NB4 (cell line): ENCODE data around the gene LRRK1.

ENCODE experiments used
- MYC ChIP-seq: IDR thresholded peaks from 2 replicates; pipeline ENCODE4 v1.6.1; 2011; ENCODE audit warnings: low read depth, low read length
- POLR2A ChIP-seq: IDR thresholded peaks from 2 replicates; pipeline ENCODE4 v1.6.1; 2011; ENCODE audit warnings: mild to moderate bottlenecking; ENCODE audit not compliant: insufficient read length; ENCODE audit errors: extremely low read depth
- TF ChIP-seq, protein P1 (sequence below): IDR thresholded peaks from one replicate; pipeline ENCODE4 v1.5.1; 2012; ENCODE audit warnings: low read depth, low read length

DNA sequence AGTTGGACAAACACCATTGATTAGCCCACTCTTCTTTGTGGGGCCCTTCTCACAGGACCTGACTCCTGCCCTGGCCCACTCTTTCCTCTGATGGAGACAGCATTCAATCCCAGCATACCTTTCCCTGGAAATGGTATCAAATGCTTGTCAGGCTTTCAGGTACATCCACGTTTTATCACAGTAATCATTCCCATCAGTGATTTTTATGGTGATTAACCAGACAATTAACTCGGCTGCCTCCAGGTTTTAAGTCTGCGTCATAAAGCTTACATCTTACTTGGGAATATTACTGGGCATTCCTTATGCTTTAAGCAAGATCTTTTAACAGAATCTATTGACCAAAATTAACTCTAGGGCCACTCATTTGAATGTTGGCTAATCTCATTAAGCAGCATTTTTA lies 33.4 kb downstream of the LRRK1 start:
- TF ChIP-seq, protein P1, sequence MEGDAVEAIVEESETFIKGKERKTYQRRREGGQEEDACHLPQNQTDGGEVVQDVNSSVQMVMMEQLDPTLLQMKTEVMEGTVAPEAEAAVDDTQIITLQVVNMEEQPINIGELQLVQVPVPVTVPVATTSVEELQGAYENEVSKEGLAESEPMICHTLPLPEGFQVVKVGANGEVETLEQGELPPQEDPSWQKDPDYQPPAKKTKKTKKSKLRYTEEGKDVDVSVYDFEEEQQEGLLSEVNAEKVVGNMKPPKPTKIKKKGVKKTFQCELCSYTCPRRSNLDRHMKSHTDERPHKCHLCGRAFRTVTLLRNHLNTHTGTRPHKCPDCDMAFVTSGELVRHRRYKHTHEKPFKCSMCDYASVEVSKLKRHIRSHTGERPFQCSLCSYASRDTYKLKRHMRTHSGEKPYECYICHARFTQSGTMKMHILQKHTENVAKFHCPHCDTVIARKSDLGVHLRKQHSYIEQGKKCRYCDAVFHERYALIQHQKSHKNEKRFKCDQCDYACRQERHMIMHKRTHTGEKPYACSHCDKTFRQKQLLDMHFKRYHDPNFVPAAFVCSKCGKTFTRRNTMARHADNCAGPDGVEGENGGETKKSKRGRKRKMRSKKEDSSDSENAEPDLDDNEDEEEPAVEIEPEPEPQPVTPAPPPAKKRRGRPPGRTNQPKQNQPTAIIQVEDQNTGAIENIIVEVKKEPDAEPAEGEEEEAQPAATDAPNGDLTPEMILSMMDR, result no peak
- TF ChIP-seq POLR2A (no peak), MYC (no peak)
